Neuron (in vitro differentiated cells): ENCODE data around the gene TLE1.

Source experiments
- H2AFZ ChIP-seq: one replicate; pipeline ENCODE4 v1.6.1; 2013; ENCODE audit warnings: low read depth, mild to moderate bottlenecking, inconsistent platforms, low read length, moderate library complexity
- H3K27me3 ChIP-seq: one replicate; pipeline ENCODE4 v1.6.1; 2013; ENCODE audit warnings: low read length; ENCODE audit not compliant: insufficient read depth
- H3K36me3 ChIP-seq: one replicate; pipeline ENCODE4 v1.6.1; 2013; ENCODE audit warnings: low read length; ENCODE audit not compliant: insufficient read depth
- H3K4me1 ChIP-seq: one replicate; pipeline ENCODE4 v1.6.1; 2013; ENCODE audit warnings: low read length; ENCODE audit not compliant: insufficient read depth
- H3K4me3 ChIP-seq: 2 replicates; pipeline ENCODE4 v1.5.1; 2013; ENCODE audit warnings: mild to moderate bottlenecking, low read length, moderate library complexity
- H3K9me3 ChIP-seq: one replicate; pipeline ENCODE4 v1.6.1; 2013; ENCODE audit warnings: low read length

Gene TLE1

DNA sequence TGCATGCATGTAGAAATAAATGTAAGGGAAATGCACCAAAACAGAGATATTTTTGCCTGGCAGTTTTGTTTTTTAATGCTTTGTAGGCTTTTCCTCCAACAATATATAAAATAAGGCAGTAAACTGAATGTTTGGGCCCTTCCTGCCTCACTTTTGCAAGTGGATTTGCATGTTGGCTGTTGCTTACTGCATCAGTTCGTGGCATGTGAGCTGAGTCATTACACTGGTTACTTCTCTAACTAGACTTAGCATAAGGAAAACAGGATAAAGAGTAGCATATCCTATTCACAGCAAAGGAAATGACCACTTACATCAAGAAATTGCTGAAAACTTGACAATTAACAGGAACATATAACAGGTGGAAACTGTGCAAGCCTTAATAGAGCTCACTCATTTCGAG is 113.4 kb downstream of the TLE1 start:
- Histone ChIP-seq H3K9me3 (no peaks in the 10 kb centered on the region), H3K36me3 (no peaks in the 10 kb centered on the region)

DNA sequence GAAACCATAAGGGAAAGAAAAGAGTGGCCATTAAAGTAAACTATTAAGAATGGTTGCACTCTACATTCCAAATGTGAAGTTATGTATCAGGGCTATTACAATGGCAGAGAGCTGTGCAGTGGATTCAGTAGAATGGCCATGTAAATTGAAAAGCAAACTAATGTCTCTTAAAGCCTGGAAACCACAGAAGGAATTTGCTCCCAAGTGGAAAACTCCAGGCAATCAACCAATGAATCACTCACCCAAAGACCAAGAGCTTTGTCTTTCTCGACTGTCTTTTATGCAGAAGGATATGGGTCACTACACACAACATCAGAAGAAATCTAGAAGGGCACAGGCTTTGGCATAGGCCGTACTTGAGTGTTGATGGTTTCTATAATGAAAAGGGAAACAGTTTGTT is 114.9 kb downstream of the TLE1 start:
- Histone ChIP-seq H3K4me1 (peaks cover 20% of the 10 kb centered on the region), H3K9me3 (no peaks in the 10 kb centered on the region), H3K36me3 (no peaks in the 10 kb centered on the region), H3K4me3 (no peak overlapping the region), H3K27me3 (no peaks in the 10 kb centered on the region), H2AFZ (no peak overlapping the region)

More for the DNA sequence above, 113.4 kb downstream of the TLE1 start:
- H3K4me3 ChIP-seq: no peak overlapping the region
- peaks cover 20% of the 10 kb centered on the region for H3K4me1 ChIP-seq
- no peak overlapping the region for H2AFZ ChIP-seq
- no peaks in the 10 kb centered on the region for H3K27me3 ChIP-seq

DNA sequence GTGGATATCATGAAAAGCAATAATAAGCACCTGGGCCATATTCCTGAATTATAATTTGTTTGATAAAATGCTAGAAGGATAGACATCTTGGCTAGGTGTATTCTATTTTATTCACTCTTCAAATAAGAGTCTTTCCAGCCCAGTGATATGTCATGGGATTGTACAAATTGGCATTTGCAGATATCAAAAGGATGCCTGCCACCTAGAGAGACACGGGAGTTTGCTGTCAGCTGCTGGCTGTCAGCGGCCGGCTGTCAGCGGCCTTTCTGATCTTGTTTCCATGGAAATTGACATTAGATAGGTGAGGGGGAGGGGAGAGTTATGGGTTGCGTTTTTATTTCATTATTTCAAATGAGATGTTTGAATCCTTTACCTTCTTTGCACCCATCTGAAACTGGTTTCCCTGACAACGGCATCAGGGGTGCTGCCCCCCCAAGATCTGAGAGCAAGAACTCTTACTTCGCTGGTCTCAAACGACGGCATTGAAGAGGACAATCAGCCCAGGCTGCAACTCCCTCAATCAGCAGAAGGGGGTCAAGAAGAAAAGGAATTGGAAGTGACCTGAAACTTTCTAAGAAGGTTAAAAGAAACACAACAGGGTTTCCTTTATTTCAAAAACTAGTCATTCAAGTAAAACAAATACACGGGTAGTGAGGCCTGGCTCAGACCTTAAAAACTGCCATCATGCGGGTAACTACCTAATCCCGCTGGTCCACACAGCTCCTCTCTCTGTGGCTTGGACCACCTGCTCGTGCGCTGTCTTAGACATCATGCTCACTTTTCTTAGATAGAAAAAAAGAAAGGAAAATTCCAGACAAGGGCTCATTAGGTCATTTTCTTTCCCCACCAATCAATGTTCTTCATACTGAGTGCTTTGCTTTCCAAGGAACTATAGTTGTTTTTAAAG is 115.7 kb downstream of the TLE1 start:
- H3K36me3 ChIP-seq: no peaks in the 10 kb centered on the region
- H3K4me1 ChIP-seq: peaks cover 20% of the 10 kb centered on the region
- no peaks in the 10 kb centered on the region for H3K27me3 ChIP-seq
- H2AFZ ChIP-seq: no peak overlapping the region
- no peak overlapping the region for H3K4me3 ChIP-seq
- no peaks in the 10 kb centered on the region for H3K9me3 ChIP-seq

DNA sequence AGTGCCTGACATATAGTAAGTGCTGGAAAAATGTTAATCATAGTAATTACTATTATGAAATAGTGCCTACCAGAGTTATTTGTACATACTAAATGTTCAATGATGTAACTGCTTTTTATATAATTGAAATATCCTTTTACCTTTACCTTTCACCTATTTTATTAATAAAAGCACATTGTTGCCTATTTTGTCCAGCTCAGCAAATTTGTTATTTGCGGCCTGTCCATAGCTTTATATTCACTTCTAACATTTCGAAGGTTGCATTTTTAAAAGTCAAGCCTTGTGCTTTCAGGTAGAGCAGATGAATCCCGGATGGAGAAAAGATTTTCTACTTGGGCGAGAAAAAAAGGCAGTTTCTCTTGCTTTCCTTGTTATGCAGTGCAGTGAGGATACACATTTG is 119.3 kb downstream of the TLE1 start:
- H3K4me1 ChIP-seq: peaks cover 19% of the 10 kb centered on the region
- no peak overlapping the region for H2AFZ ChIP-seq
- H3K9me3 ChIP-seq: no peaks in the 10 kb centered on the region
- no peak overlapping the region for H3K4me3 ChIP-seq
- H3K36me3 ChIP-seq: no peaks in the 10 kb centered on the region
- H3K27me3 ChIP-seq: no peaks in the 10 kb centered on the region

DNA sequence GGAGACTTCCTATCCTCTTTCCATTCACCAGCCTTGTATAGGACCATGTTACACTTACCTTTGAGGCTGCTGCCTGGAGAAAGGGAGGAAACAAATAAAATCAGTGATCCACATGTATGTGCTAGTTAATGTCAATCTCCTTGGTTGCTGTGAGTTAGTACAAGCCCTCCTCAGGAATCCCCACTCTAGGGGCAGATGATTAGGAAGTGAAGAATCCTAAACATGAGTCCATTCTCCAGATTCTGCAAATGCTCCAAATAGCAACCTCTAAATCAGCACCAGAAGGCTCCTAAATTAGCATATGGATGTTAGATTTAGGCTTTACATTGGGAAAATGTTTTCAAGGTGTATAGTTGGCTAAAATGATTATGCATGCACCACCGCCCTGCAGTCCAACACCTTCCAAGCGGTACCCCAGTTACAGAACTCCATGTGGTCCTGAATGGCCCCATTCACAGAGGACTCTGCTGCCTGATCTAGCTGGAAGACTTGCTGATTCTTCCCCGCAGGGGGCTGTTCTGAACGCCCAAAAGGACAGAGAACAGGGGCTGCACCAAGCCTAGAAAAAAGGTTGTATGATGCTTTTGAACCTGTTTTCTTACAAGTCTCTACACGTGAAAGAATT is 123.2 kb downstream of the TLE1 start:
- Histone ChIP-seq H3K9me3 (no peaks in the 10 kb centered on the region), H3K4me3 (no peak overlapping the region), H3K27me3 (no peaks in the 10 kb centered on the region), H2AFZ (no peak overlapping the region), H3K4me1 (peaks cover 14% of the 10 kb centered on the region), H3K36me3 (no peaks in the 10 kb centered on the region)

DNA sequence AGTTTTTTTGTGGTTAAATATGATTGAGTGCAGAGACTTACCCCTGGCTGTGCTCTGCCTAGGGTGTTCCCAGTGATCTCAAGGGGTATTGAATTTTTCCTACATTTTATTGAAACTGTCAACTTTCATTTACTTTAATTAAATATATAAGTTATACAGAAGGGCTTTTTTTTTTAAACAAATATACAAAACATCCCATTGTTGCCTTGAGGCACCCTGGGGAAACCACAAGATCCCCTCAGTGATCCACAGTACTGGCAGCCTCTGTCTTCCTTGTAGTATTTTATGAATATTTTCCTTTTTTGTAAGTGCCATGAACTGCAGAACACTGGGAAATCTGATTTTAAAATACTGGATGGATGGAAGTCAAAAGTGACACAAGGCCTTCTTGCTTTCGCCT is 123.7 kb downstream of the TLE1 start:
- Histone ChIP-seq H3K9me3 (no peaks in the 10 kb centered on the region), H3K4me1 (peaks cover 14% of the 10 kb centered on the region), H2AFZ (no peak overlapping the region), H3K27me3 (no peaks in the 10 kb centered on the region), H3K4me3 (no peak overlapping the region), H3K36me3 (no peaks in the 10 kb centered on the region)

DNA sequence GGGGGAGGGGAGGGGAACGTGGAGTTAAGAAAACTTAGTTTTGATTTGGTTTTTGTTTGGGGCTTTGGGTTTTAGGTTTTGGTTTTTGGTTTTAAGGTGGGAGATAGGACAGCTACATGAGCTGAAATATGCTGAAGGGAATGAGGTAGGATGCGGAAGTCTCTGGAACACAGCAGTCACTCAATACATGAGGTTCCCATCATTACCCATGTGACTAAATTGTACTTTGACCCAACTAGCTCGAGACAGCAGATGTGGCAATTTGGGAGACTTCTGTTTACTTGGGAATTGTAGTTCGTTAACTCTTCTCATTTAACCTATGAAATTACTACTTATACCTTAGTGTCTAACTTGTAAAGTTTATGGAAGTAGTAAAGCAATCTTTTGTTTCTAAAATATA is 124.2 kb downstream of the TLE1 start:
- Histone ChIP-seq H2AFZ (no peak overlapping the region), H3K4me3 (no peak overlapping the region), H3K36me3 (no peaks in the 10 kb centered on the region), H3K9me3 (no peaks in the 10 kb centered on the region), H3K4me1 (peaks cover 14% of the 10 kb centered on the region), H3K27me3 (no peaks in the 10 kb centered on the region)

DNA sequence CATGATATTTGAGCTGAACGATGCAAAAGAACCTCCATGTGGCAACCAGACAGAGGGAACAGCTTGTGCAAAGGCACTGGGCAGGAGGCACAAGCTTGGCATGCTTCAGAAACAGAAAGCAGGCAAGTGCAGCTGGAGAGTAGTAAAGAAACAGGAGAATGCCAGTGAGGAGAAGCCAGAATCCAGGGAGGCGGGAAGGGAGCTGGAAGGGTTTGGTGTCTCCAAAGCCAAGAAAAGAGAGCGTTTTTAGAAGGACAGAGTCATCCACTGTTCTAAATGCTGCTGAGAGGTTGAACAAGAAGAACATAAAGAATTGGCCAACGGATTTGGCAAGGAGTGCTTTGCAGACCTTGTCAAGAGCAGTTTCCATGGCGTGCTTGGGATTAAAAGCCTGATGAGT is 124.7 kb downstream of the TLE1 start:
- H3K4me1 ChIP-seq: peaks cover 17% of the 10 kb centered on the region
- H3K27me3 ChIP-seq: no peaks in the 10 kb centered on the region
- H2AFZ ChIP-seq: no peak overlapping the region
- no peaks in the 10 kb centered on the region for H3K9me3 ChIP-seq
- no peak overlapping the region for H3K4me3 ChIP-seq
- no peaks in the 10 kb centered on the region for H3K36me3 ChIP-seq

DNA sequence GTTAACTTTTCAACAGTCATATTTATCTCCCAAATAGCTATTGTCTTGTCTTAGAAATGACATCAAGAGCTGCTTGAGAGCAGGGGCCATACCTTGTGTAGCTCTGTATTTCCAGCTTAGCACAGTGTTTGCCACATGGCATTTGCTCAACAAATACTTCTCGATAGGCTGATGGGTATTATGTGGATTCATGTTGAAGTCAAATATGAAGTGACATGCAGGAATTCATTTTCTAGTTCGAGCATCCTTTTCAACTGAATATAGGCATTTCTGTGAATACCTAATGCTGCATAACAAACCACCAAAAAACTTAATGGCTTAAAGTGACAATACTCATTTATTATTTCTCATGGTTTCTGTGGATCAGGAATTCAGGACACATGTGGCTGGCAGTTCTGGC is 125.6 kb downstream of the TLE1 start:
- no peaks in the 10 kb centered on the region for H3K9me3 ChIP-seq
- H3K36me3 ChIP-seq: no peaks in the 10 kb centered on the region
- H3K27me3 ChIP-seq: no peaks in the 10 kb centered on the region
- no peak overlapping the region for H3K4me3 ChIP-seq
- H2AFZ ChIP-seq: no peak overlapping the region
- peaks cover 17% of the 10 kb centered on the region for H3K4me1 ChIP-seq

DNA sequence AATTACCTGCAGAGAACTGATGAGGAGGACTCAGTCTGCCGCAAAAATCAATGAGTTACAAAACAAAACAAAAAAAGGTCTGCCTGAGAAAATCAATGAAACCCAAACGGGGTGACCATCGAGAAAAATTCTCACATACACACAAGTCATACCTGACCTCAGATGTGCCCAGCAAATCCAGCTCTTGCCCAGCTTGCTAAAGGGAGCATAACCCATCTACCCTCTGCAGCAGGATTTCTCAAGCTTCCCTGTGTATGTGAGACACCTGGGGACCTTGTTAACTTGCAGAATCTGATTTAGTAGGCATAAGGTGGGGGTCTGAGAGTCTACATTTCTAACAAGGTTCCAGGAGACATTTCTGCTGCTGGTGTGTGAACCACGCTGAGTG is 126.3 kb downstream of the TLE1 start:
- H3K4me3 ChIP-seq: no peak overlapping the region
- H3K9me3 ChIP-seq: no peaks in the 10 kb centered on the region
- no peaks in the 10 kb centered on the region for H3K27me3 ChIP-seq
- peaks cover 25% of the 10 kb centered on the region for H3K4me1 ChIP-seq
- H3K36me3 ChIP-seq: no peaks in the 10 kb centered on the region
- H2AFZ ChIP-seq: no peak overlapping the region

DNA sequence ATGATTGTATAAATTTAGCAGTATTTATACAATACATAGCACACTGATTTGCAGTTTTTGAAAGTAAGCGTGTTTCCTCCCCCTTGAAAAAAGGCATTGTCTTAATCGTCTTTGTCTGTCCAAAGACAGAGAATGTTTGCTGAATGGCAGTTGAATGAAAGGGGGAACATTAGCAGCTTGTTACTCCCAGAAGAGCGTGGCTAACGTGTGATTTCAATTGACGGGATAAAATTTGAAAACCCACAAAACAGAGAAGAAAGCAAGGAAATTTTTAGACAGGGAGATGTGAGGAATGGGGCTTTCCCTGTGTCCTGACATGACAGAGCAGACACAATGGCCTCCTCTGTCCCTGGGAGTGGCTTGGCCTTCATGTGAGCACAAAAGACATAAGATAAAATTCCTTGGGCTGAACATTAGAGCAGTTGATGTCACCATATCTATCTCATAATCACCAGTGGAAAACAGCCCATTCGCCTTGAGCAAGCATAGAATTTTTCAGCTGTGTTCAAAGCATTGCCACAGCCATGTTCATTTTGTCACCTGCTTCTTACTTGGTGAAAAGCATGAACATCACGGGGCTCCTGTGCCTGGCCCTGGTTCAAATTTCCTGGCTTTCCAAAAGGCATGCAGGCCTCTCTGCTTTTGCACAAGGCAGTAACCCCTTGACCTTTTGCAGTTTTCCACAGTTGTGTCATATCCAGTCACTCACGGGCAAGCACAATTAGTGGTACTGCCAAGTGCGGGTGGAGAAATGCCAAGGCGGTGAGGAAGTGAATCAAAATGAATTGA is 126.9 kb downstream of the TLE1 start:
- H3K4me1 ChIP-seq: peaks cover 30% of the 10 kb centered on the region
- H3K27me3 ChIP-seq: no peaks in the 10 kb centered on the region
- H3K9me3 ChIP-seq: no peaks in the 10 kb centered on the region
- no peak overlapping the region for H3K4me3 ChIP-seq
- H3K36me3 ChIP-seq: no peaks in the 10 kb centered on the region
- H2AFZ ChIP-seq: no peak overlapping the region

DNA sequence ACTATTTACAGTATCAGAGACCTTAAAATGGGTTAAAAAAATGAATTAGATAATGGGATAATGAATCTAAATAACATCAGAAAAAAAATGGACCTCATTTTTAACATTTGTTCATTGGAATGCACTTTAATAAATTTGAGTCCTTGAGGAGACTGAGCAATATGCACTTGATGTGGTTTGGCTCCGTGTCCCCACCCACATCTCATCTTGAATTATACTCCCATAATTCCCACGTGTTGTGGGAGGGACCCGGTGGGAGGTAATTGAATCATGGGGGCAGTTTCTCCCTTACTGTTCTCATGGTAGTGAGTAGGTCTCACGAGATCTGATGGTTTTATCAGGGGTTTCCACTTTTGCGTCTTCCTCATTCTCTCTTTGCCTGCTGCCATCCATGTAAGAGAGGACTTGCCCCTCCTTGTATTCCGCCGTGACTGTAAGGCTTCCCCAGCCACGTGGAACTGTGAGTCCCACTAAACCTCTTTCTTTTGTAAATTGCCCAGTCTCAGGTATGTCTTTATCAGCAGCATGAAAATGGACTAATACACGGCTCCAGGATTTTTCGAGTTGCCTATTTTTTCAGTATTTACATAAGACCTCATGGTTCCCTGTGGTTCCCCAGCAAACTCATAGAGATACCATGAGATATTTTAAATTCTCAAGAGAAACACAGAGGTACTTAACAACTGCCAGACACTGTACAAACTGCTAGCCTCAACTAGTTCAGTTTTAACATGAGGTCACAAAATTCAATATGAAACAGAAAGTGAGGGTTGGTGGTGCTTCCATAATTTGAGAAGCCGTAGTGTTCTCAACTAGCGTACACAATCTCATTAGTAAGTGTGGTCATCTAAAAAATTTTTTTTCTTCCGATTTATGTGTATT is 128.3 kb downstream of the TLE1 start:
- H3K36me3 ChIP-seq: no peaks in the 10 kb centered on the region
- no peak overlapping the region for H2AFZ ChIP-seq
- H3K4me3 ChIP-seq: no peak overlapping the region
- no peaks in the 10 kb centered on the region for H3K27me3 ChIP-seq
- H3K4me1 ChIP-seq: peaks cover 34% of the 10 kb centered on the region
- H3K9me3 ChIP-seq: no peaks in the 10 kb centered on the region
